HG03025 (cell line): ENCODE results near the gene NBPF6.
"Not testable (repeated sequence)": the region's sequence is repeated elsewhere in the genome, so short reads cannot be mapped to it uniquely, and the experiment has no call there.

Experiments
- ATAC-seq: cut with Tn5 transposase; IDR thresholded peaks from one replicate; pipeline ENCODE4 v1.9.1; 2021; ENCODE audit warnings: mild to moderate bottlenecking, moderate library complexity; ENCODE audit not compliant: unreplicated experiment, low FRiP score

Gene NBPF6

GRCh38 chr1:108450043-108450442, at the start of gene NBPF6:
TSS of gene NBPF6 (plus strand) at chr1:108450343. CDS start at chr1:108450602, 259 bp downstream.
- not testable (repeated sequence) for ATAC-seq

- not testable (repeated sequence) for ATAC-seq
Observed at GRCh38 chr1:108411098-108411833, 38.9 kb upstream of the NBPF6 start.

GRCh38 chr1:108420129-108420528, 30.0 kb upstream of the NBPF6 start:
- not testable (repeated sequence) for ATAC-seq

GRCh38 chr1:108421061-108421916, 28.9 kb upstream of the NBPF6 start:
- ATAC-seq = not testable (repeated sequence)

GRCh38 chr1:108426877-108427276, 23.3 kb upstream of the NBPF6 start:
- not testable (repeated sequence) for ATAC-seq

GRCh38 chr1:108432002-108432401, 18.1 kb upstream of the NBPF6 start:
- not testable (repeated sequence) for ATAC-seq

GRCh38 chr1:108433404-108433803, 16.7 kb upstream of the NBPF6 start:
- ATAC-seq = not testable (repeated sequence)

- not testable (repeated sequence) for ATAC-seq
Observed at GRCh38 chr1:108438536-108438935, 11.6 kb upstream of the NBPF6 start.

GRCh38 chr1:108454521-108454920, 4.4 kb downstream of the NBPF6 start:
- not testable (repeated sequence) for ATAC-seq

- not testable (repeated sequence) for ATAC-seq
Observed at GRCh38 chr1:108458661-108459060, 8.5 kb downstream of the NBPF6 start.

- not testable (repeated sequence) for ATAC-seq
Observed at GRCh38 chr1:108461758-108462157, 11.6 kb downstream of the NBPF6 start.

- not testable (repeated sequence) for ATAC-seq
Observed at GRCh38 chr1:108463962-108464361, 13.8 kb downstream of the NBPF6 start.

- not testable (repeated sequence) for ATAC-seq
Observed at GRCh38 chr1:108466166-108466565, 16.0 kb downstream of the NBPF6 start.

GRCh38 chr1:108467155-108467554, 17.0 kb downstream of the NBPF6 start:
- not testable (repeated sequence) for ATAC-seq

GRCh38 chr1:108470750-108471149, 20.6 kb downstream of the NBPF6 start:
- ATAC-seq = not testable (repeated sequence)

GRCh38 chr1:108474516-108474915, 24.4 kb downstream of the NBPF6 start:
- not testable (repeated sequence) for ATAC-seq

- ATAC-seq = no peak
Observed at GRCh38 chr1:108478429-108479015, 28.4 kb downstream of the NBPF6 start.

- no peak for ATAC-seq
Observed at GRCh38 chr1:108482708-108483107, 32.6 kb downstream of the NBPF6 start.

- ATAC-seq = not testable (repeated sequence)
Observed at GRCh38 chr1:108485990-108486389, 35.8 kb downstream of the NBPF6 start.

GRCh38 chr1:108486707-108487106, 36.6 kb downstream of the NBPF6 start:
- not testable (repeated sequence) for ATAC-seq

GRCh38 chr1:108495008-108495407, 44.9 kb downstream of the NBPF6 start:
- ATAC-seq = not testable (repeated sequence)
